Measurements from ENCODE around the gene TMEFF2. TPM values are rescaled to one million over a fixed set of nuclear protein-coding genes. Genes with fewer than 3 reads are reported as not detected.

TMEFF2 gene
- total and polyA plus RNA-seq, 4 donors: 0.08 TPM; not detected in 3

DNA sequence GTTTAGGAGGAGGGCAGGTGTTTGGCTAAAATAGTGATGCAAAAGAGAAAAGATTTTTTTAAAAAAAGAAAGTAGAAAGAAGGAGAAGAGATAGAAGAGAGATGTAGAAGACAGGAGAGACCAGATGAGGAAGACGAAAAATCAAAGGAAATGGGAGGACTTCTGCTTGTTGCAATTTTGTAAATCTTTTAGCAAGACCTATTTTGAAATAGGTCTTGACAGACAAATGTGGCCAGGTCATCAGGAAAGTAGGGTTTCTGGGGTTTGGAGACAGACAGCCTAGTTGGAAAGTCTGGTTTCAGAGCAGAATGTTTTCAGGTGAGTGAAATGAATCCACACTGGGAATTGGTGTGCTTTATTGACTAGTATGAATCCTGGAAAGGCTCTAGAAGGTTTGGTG, 243.4 kb downstream of the TMEFF2 start:
- no peaks in the 10 kb centered on the region for H3K9me3 ChIP-seq (ENCODE audit: control insufficient read depth in 4 of 4, low read length in 3 of 4)
- no peak for DNase-seq (ENCODE audit: low spot score)
- 84% methylated on average over 1 of the region's 1 CpG for WGBS
- no peak overlapping the region for H3K4me3 ChIP-seq (ENCODE audit: low read depth in 1 of 3, low read length in 3 of 3)
- no peaks in the 10 kb centered on the region for H3K36me3 ChIP-seq (ENCODE audit: control insufficient read depth in 4 of 4, insufficient read depth in 3 of 4, low read depth in 1 of 4, low read length in 3 of 4)
- no peaks in the 10 kb centered on the region for H3K27me3 ChIP-seq (ENCODE audit: control insufficient read depth in 4 of 4, insufficient read depth in 4 of 4, low read length in 3 of 4)
- H3K27ac ChIP-seq (ENCODE audit: low read depth in 1 of 2, low read length in 2 of 2): no peak overlapping the region
- TF ChIP-seq HNF4G (IDR thresholded peaks at IDR 0.05) (no peak), SP1 (IDR thresholded peaks at IDR 0.05) (no peak), HNF4A (conservative IDR thresholded peaks at IDR 0.05) (no peak), REST (IDR thresholded peaks at IDR 0.05) (no peak), RXRA (IDR thresholded peaks at IDR 0.05) (no peak), RAD21 (IDR thresholded peaks at IDR 0.05) (no peak), FOXA2 (IDR thresholded peaks at IDR 0.05) (no peak), TAF1 (conservative IDR thresholded peaks at IDR 0.05) (no peak), EGR1 (IDR thresholded peaks at IDR 0.05; ENCODE audit: low read depth in 2 of 2) (no peak), JUND (IDR thresholded peaks at IDR 0.05) (no peak), GABPA (IDR thresholded peaks at IDR 0.05 in 1 of 2, conservative IDR thresholded peaks at IDR 0.05 in 1 of 2) (no peak), YY1 (IDR thresholded peaks at IDR 0.05) (no peak), FOXA1 (IDR thresholded peaks at IDR 0.05) (no peak), ZBTB33 (IDR thresholded peaks at IDR 0.05) (no peak), NR2F2 (IDR thresholded peaks at IDR 0.05) (no peak), MAX (IDR thresholded peaks at IDR 0.05) (no peak)
- TF ChIP-seq, protein P1, sequence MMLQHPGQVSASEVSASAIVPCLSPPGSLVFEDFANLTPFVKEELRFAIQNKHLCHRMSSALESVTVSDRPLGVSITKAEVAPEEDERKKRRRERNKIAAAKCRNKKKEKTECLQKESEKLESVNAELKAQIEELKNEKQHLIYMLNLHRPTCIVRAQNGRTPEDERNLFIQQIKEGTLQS (IDR thresholded peaks at IDR 0.05): no peak
- TF ChIP-seq, protein P2, sequence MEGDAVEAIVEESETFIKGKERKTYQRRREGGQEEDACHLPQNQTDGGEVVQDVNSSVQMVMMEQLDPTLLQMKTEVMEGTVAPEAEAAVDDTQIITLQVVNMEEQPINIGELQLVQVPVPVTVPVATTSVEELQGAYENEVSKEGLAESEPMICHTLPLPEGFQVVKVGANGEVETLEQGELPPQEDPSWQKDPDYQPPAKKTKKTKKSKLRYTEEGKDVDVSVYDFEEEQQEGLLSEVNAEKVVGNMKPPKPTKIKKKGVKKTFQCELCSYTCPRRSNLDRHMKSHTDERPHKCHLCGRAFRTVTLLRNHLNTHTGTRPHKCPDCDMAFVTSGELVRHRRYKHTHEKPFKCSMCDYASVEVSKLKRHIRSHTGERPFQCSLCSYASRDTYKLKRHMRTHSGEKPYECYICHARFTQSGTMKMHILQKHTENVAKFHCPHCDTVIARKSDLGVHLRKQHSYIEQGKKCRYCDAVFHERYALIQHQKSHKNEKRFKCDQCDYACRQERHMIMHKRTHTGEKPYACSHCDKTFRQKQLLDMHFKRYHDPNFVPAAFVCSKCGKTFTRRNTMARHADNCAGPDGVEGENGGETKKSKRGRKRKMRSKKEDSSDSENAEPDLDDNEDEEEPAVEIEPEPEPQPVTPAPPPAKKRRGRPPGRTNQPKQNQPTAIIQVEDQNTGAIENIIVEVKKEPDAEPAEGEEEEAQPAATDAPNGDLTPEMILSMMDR (IDR thresholded peaks at IDR 0.05; ENCODE audit: low read depth, low read length, missing input control): no peak
- no peak overlapping the region for H3K9ac ChIP-seq (ENCODE audit: low read depth in 1 of 2, low read length in 2 of 2)
- no peaks in the 10 kb centered on the region for H3K4me1 ChIP-seq (ENCODE audit: control insufficient read depth in 4 of 4, insufficient read depth in 4 of 4, low read length in 3 of 4)
